CD8-positive, alpha-beta memory T cell (primary cell): ENCODE data around the gene ZNF182. TPM values are rescaled to one million over a fixed set of nuclear protein-coding genes. Genes with fewer than 3 reads are reported as not detected.
"Not testable (repeated sequence)": the region's sequence is repeated elsewhere in the genome, so short reads cannot be mapped to it uniquely, and the experiment has no call there.

Experiments
- CTCF ChIA-PET: fragments of 350-600 bp; sonication (Branson Sonifier 250); formaldehyde crosslinking; loops from one replicate; lab custom pipeline; 2021; ENCODE audit warnings: antibody characterized with exemption; lab: Charles Lee
- POLR2A ChIA-PET: fragments of 350-600 bp; sonication (Branson Sonifier 250); formaldehyde crosslinking; loops from one replicate; lab custom pipeline; 2021; ENCODE audit warnings: antibody characterized with exemption; lab: Charles Lee
- DNase-seq, 5 donors: peaks; one replicate each; pipeline versions ENCODE4 v3.0.0 to v3.0.0-alpha.2; 2020 to 2022; ENCODE audit warnings: mixed read lengths in 1 of 5
- H3K27ac ChIP-seq: one replicate; pipeline ENCODE4 v1.7.0; 2013; ENCODE audit warnings: low read depth, mild to moderate bottlenecking, low read length, moderate library complexity
- H3K27me3 ChIP-seq: 2 replicates; pipeline ENCODE4 v1.7.0; 2013; ENCODE audit warnings: low read length, mild to moderate bottlenecking; ENCODE audit not compliant: insufficient read depth, poor library complexity, severe bottlenecking
- H3K36me3 ChIP-seq: 2 replicates; pipeline ENCODE4 v1.7.0; 2013; ENCODE audit warnings: mild to moderate bottlenecking, low read length, moderate library complexity; ENCODE audit not compliant: insufficient read depth
- H3K4me1 ChIP-seq: 2 replicates; pipeline ENCODE4 v1.7.0; 2013; ENCODE audit warnings: mild to moderate bottlenecking, low read length, moderate library complexity; ENCODE audit not compliant: insufficient read depth
- H3K4me3 ChIP-seq: 2 replicates; pipeline ENCODE4 v1.7.0; 2013; ENCODE audit warnings: mild to moderate bottlenecking, low read length
- H3K9me3 ChIP-seq: 2 replicates; pipeline ENCODE4 v1.7.0; 2013; ENCODE audit warnings: mild to moderate bottlenecking, low read length
- H3K27ac Mint-ChIP-seq, 8 donors: one replicate each; pipeline ENCODE4 v1.8.0; 2020 to 2021; ENCODE audit warnings: mixed read lengths in 8 of 8, mild to moderate bottlenecking in 6 of 8, inconsistent platforms in 3 of 8, moderate library complexity in 3 of 8
- H3K27me3 Mint-ChIP-seq, 2 donors: one replicate each; pipeline ENCODE4 v1.8.0; 2020 to 2021; ENCODE audit warnings: mixed read lengths in 2 of 2, mild to moderate bottlenecking in 1 of 2, moderate library complexity in 1 of 2
- H3K36me3 Mint-ChIP-seq, 3 donors: one replicate each; pipeline ENCODE4 v1.8.0; 2020 to 2021; ENCODE audit warnings: mixed read lengths in 3 of 3, inconsistent platforms in 1 of 3, mild to moderate bottlenecking in 1 of 3
- H3K4me1 Mint-ChIP-seq, 3 donors: one replicate each; pipeline ENCODE4 v1.8.0; 2020 to 2021; ENCODE audit warnings: mixed read lengths in 3 of 3, inconsistent platforms in 1 of 3, mild to moderate bottlenecking in 1 of 3
- H3K4me3 Mint-ChIP-seq, 7 donors: one replicate each; pipeline ENCODE4 v1.8.0; 2020 to 2021; ENCODE audit warnings: mixed read lengths in 7 of 7, mild to moderate bottlenecking in 6 of 7, moderate library complexity in 4 of 7, inconsistent platforms in 2 of 7
- H3K9me3 Mint-ChIP-seq, 5 donors: one replicate each; pipeline ENCODE4 v1.8.0; 2020 to 2022; ENCODE audit warnings: mixed read lengths in 5 of 5, mild to moderate bottlenecking in 3 of 5, moderate library complexity in 2 of 5, inconsistent platforms in 1 of 5
- polyA plus RNA-seq: library from polyadenylated mRNA; unstranded; fragments of 300-500 nt; fragmentation: Illumina TruSeq; gene quantifications from one replicate; pipeline ENCODE4 v1.2.3, GENCODE V29; 2021
- total RNA-seq, 2 experiments: library from RNA; stranded (reverse); gene quantifications; one replicate each; pipeline ENCODE4 v1.2.3, GENCODE V29; 2021

The ZNF182 gene
- total and polyA plus RNA-seq, 3 experiments from 2014 or later = 6.5 to 6.9 (median 6.9) TPM

- POLR2A ChIA-PET = no interaction called here
Observed at GRCh38 chrX:47992669-47993068, 11.1 kb downstream of the ZNF182 start.

GRCh38 chrX:47992095-47992380, 11.8 kb downstream of the ZNF182 start:
- H3K27ac ChIP-seq = no peak overlapping the region
- H3K27ac Mint-ChIP-seq = peak overlapping the region in 3 of 8 donors; percentile 8 to 59 (median 24)
- H3K4me3 Mint-ChIP-seq = no peak overlapping the region
- no peaks in the 10 kb centered on the region for H3K36me3 ChIP-seq
- H3K4me3 ChIP-seq = no peak overlapping the region
- H3K4me1 Mint-ChIP-seq = peaks cover 18 to 41% (median 39%) of the 10 kb centered on the region in 3 donors
- peaks cover 0 to 2% (median 0%) of the 10 kb centered on the region in 5 donors for H3K9me3 Mint-ChIP-seq
- H3K27me3 Mint-ChIP-seq = no peaks in the 10 kb centered on the region
- no peaks in the 10 kb centered on the region for H3K9me3 ChIP-seq
- H3K4me1 ChIP-seq = peaks cover 13% of the 10 kb centered on the region
- ChIA-PET POLR2A (no interaction called here), CTCF (no interaction called here)
- H3K36me3 Mint-ChIP-seq = peaks cover 9 to 75% (median 18%) of the 10 kb centered on the region in 3 donors
- DNase-seq = no peak
- H3K27me3 ChIP-seq = no peaks in the 10 kb centered on the region

More at GRCh38 chrX:47992669-47993068, 11.1 kb downstream of the ZNF182 start:
- DNase-seq = no peak
- peaks cover 0 to 2% (median 0%) of the 10 kb centered on the region in 5 donors for H3K9me3 Mint-ChIP-seq
- H3K27ac Mint-ChIP-seq = peak overlapping the region in 1 of 8 donors; percentile 72
- H3K36me3 ChIP-seq = no peaks in the 10 kb centered on the region
- peaks cover 18 to 41% (median 39%) of the 10 kb centered on the region in 3 donors for H3K4me1 Mint-ChIP-seq
- peaks cover 13% of the 10 kb centered on the region for H3K4me1 ChIP-seq
- no peaks in the 10 kb centered on the region for H3K27me3 ChIP-seq
- no peak overlapping the region for H3K4me3 ChIP-seq
- peaks cover 9 to 70% (median 13%) of the 10 kb centered on the region in 3 donors for H3K36me3 Mint-ChIP-seq
- H3K27ac ChIP-seq = no peak overlapping the region
- no peak overlapping the region for H3K4me3 Mint-ChIP-seq
- H3K27me3 Mint-ChIP-seq = no peaks in the 10 kb centered on the region
- CTCF ChIA-PET = no interaction called here
- H3K9me3 ChIP-seq = no peaks in the 10 kb centered on the region

DNA sequence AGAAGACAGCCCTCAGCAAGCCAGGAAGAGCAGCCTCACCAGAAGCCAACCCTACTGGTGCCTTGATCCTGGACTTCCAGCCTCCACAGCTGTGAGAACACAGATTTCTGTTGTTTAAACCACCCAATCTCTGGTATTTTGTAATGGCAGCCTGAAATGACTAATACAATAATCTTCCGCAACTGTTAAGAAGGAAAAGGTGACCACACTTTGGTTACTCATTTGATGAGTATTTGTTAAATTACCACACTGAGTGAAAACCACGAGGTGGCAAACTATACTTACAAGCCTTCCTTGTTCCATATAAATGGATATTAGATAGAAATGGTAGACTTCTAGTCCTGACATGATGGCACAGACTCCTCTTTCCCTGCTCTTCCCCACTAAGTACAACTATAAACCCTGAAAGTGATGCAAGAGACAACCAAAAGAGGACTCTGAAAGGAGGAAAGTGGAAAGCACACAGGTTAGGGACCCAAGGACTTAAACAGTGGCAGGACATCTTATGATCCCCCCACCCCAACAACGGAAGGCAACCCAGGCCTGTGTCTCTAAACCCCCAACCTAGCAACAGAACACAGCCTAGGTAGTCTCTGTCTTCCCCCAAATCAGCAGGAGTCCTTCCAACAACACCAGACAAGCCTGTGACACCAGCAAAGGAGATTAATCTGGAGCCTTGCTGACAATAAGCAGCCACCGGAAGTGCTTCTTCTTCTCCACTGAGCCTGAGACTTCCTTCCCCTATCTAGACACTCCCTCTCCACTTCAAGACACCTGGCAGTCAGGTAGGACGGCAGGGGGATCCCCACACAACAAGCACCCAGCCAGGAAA, 12.3 kb downstream of the ZNF182 start:
- Histone ChIP-seq H3K27ac (no peak overlapping the region), H3K36me3 (peaks cover 5% of the 10 kb centered on the region), H3K4me1 (peaks cover 13% of the 10 kb centered on the region), H3K9me3 (no peaks in the 10 kb centered on the region), H3K4me3 (no peak overlapping the region), H3K27me3 (no peaks in the 10 kb centered on the region)
- H3K27me3 Mint-ChIP-seq = no peaks in the 10 kb centered on the region
- CTCF ChIA-PET = no interaction called here
- H3K36me3 Mint-ChIP-seq = peaks cover 10 to 75% (median 20%) of the 10 kb centered on the region in 3 donors
- H3K4me3 Mint-ChIP-seq = peak overlapping the region in 1 of 7 donors; percentile 18
- POLR2A ChIA-PET = interaction anchor here (0.6 kb wide), 1 partner anchor 722 kb away, joined by 3 read pairs; no protein-coding TSS in a partner anchor
- peak in 1 of 5 donors; percentile 3 for DNase-seq
- H3K27ac Mint-ChIP-seq = peak overlapping the region in 6 of 8 donors; percentile 8 to 72 (median 42)
- H3K9me3 Mint-ChIP-seq = peaks cover 0 to 2% (median 0%) of the 10 kb centered on the region in 5 donors
- H3K4me1 Mint-ChIP-seq = peaks cover 18 to 41% (median 39%) of the 10 kb centered on the region in 3 donors

DNA sequence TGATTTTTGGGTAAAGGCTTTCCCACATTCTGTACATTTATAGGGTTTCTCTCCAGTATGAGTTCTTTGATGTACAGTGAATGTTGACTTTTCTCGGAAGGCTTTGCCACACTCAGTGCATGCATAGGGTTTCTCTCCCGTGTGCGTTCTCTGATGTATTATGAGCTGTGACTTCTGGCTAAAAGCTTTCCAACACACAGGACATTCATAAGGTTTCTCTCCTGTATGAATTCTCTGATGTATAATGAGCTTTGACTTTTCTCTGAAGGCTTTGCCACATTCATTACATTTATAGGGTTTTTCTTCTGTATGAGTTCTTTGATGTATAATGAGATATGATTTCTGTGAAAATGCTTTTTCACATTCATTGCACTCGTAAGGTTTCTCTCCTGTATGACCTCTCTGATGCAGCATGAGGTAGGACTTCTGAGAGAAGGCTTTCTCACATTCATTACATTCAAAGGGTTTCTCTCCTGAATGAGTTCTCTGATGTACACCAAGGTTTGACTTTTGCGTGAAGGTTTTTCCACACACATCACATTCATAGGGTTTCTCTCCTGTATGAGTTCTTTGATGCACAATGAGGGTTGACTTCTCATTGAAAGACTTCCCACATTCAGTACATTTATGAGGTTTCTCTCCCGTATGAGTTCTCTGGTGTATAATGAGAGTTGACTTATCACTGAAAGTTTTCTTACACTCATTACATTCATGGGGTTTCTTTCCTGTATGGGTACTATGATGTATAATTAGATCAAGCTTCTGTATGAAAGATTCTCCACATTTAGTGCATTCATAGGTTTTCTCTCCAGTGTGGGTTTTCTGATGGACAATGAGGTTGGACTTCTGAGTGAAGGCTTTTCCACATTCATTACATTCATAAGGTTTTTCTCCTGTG, 27.3 kb downstream of the ZNF182 start:
- no peak overlapping the region for H3K27ac Mint-ChIP-seq
- H3K4me3 Mint-ChIP-seq = no peak overlapping the region
- no peaks in the 10 kb centered on the region for H3K27me3 ChIP-seq
- no peak overlapping the region for H3K27ac ChIP-seq
- ChIA-PET CTCF (no interaction called here), POLR2A (no interaction called here)
- peaks cover 9 to 92% (median 72%) of the 10 kb centered on the region in 5 donors for H3K9me3 Mint-ChIP-seq
- peaks cover 45% of the 10 kb centered on the region for H3K36me3 ChIP-seq
- H3K27me3 Mint-ChIP-seq = peaks cover 0 to 6% of the 10 kb centered on the region in 2 donors
- H3K9me3 ChIP-seq = peaks cover 49% of the 10 kb centered on the region
- H3K4me3 ChIP-seq = no peak overlapping the region
- no peaks in the 10 kb centered on the region for H3K4me1 ChIP-seq
- DNase-seq = no peak
- peaks cover 25 to 82% (median 64%) of the 10 kb centered on the region in 3 donors for H3K36me3 Mint-ChIP-seq
- peaks cover 0 to 2% (median 0%) of the 10 kb centered on the region in 3 donors for H3K4me1 Mint-ChIP-seq

DNA sequence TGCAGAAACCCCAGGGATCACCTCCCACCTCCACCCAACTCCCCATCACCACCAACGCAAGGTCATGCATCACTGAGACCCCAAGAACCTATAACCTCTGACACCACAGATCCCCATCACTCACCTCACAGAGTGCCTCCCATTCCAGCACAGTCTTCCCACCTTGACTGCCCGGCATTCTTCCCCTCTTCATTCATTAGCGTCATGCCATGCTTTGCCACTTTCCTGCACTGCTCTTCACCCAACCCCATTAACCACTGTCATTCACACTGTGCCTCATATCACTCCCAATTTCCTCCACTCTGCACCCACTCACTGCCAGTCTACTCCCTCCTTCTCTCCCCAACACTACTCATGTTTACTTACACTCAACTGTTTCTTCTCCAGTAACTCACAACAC, 30.6 kb downstream of the ZNF182 start:
- Mint-ChIP-seq H3K9me3 (peaks cover 4 to 69% (median 57%) of the 10 kb centered on the region in 5 donors), H3K4me1 (peaks cover 0 to 2% (median 0%) of the 10 kb centered on the region in 3 donors), H3K27ac (peak overlapping the region in 2 of 8 donors; percentile 3 to 58), H3K27me3 (peaks cover 0 to 10% of the 10 kb centered on the region in 2 donors), H3K4me3 (no peak overlapping the region), H3K36me3 (peaks cover 13 to 52% (median 33%) of the 10 kb centered on the region in 3 donors)
- CTCF ChIA-PET = no interaction called here
- no peak for DNase-seq
- Histone ChIP-seq H3K36me3 (peaks cover 15% of the 10 kb centered on the region), H3K9me3 (peaks cover 38% of the 10 kb centered on the region), H3K27me3 (no peaks in the 10 kb centered on the region), H3K4me3 (no peak overlapping the region), H3K27ac (no peak overlapping the region), H3K4me1 (no peaks in the 10 kb centered on the region)
- POLR2A ChIA-PET = no interaction called here

DNA sequence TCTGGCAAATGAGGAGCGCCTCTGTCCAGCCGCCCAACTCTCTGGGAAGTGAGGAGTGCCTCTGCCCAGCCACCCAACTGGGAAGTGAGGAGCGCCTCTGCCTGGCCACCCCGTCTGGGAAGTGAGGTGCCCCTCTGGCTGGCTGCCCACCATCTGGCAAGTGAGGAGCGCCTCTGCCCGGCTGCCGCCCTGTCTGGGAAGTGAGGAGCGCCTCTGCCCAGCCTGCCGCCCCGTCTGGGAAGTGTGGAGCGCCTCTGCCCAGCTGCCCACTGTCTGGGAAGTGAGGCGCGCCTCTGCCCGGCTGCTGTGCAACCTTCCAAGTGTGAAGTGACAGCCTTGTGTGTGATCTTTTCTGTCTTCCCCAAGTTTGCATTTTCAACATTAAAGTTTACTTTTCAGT, 38.3 kb downstream of the ZNF182 start:
- CTCF ChIA-PET, H3K36me3 ChIP-seq, H3K4me1 ChIP-seq, H3K4me3 Mint-ChIP-seq, POLR2A ChIA-PET, H3K36me3 Mint-ChIP-seq, H3K27me3 Mint-ChIP-seq, H3K4me3 ChIP-seq, H3K27ac Mint-ChIP-seq, H3K27me3 ChIP-seq, H3K27ac ChIP-seq, DNase-seq, H3K4me1 Mint-ChIP-seq, H3K9me3 ChIP-seq: not testable (repeated sequence)
- H3K9me3 Mint-ChIP-seq = peaks cover 4 to 13% (median 6%) of the 10 kb centered on the region in 5 donors

GRCh38 chrX:47961830-47962229, 42.0 kb downstream of the ZNF182 start:
- POLR2A ChIA-PET, H3K4me1 Mint-ChIP-seq, H3K36me3 Mint-ChIP-seq, H3K27me3 ChIP-seq, H3K27ac Mint-ChIP-seq, H3K27me3 Mint-ChIP-seq, H3K4me3 Mint-ChIP-seq, H3K36me3 ChIP-seq, H3K9me3 Mint-ChIP-seq, H3K9me3 ChIP-seq, H3K4me3 ChIP-seq, H3K4me1 ChIP-seq, DNase-seq, CTCF ChIA-PET, H3K27ac ChIP-seq: not testable (repeated sequence)

- H3K4me3 Mint-ChIP-seq = no peak overlapping the region
- H3K9me3 ChIP-seq = no peaks in the 10 kb centered on the region
- H3K4me1 ChIP-seq = no peaks in the 10 kb centered on the region
- no peak overlapping the region for H3K27ac ChIP-seq
- H3K36me3 ChIP-seq = no peaks in the 10 kb centered on the region
- H3K27ac Mint-ChIP-seq = peak overlapping the region in 2 of 8 donors; percentile 5 to 39
- POLR2A ChIA-PET = no interaction called here
- H3K36me3 Mint-ChIP-seq = no peaks in the 10 kb centered on the region
- DNase-seq = no peak
- no peaks in the 10 kb centered on the region for H3K27me3 ChIP-seq
- no peak overlapping the region for H3K4me3 ChIP-seq
- H3K9me3 Mint-ChIP-seq = peaks cover 0 to 6% (median 0%) of the 10 kb centered on the region in 5 donors
- H3K4me1 Mint-ChIP-seq = no peaks in the 10 kb centered on the region
- CTCF ChIA-PET = no interaction called here
- H3K27me3 Mint-ChIP-seq = peaks cover 0 to 4% of the 10 kb centered on the region in 2 donors
Observed at GRCh38 chrX:47960406-47960805, 43.4 kb downstream of the ZNF182 start.
